Activated CD8-positive, alpha-beta T cell treated with anti-CD3 and anti-CD28 coated beads for 36 hours (primary cell): Measurements from ENCODE around the gene ACTR3C. TPM values are rescaled to one million over a fixed set of nuclear protein-coding genes. Genes with fewer than 3 reads are reported as not detected.
"Not testable (repeated sequence)": the region's sequence is repeated elsewhere in the genome, so short reads cannot be mapped to it uniquely, and the experiment has no call there.

Experiments
- ATAC-seq: fragments of 200-7000 bp; cut with Tn5 transposase; one replicate; pipeline ENCODE4 v1.10.0; 2021; ENCODE audit warnings: mild to moderate bottlenecking, moderate library complexity
- CTCF ChIA-PET: fragments of 350-600 bp; sonication (Branson Sonifier 250); formaldehyde crosslinking; loops from one replicate; lab custom pipeline; 2021; ENCODE audit warnings: antibody characterized with exemption; lab: Charles Lee
- POLR2A ChIA-PET: fragments of 350-600 bp; sonication (Branson Sonifier 250); formaldehyde crosslinking; loops from one replicate; lab custom pipeline; 2021; ENCODE audit warnings: antibody characterized with exemption; lab: Charles Lee
- DNase-seq: peaks from one replicate; pipeline ENCODE4 v3.0.0-alpha.2; 2020
- H3K27ac Mint-ChIP-seq: one replicate; pipeline ENCODE4 v1.8.0; 2021; ENCODE audit warnings: mild to moderate bottlenecking, mixed read lengths
- H3K27me3 Mint-ChIP-seq: one replicate; pipeline ENCODE4 v1.8.0; 2021; ENCODE audit warnings: mixed read lengths
- H3K36me3 Mint-ChIP-seq: one replicate; pipeline ENCODE4 v1.8.0; 2021; ENCODE audit warnings: low read depth, mixed read lengths
- H3K4me1 Mint-ChIP-seq: one replicate; pipeline ENCODE4 v1.8.0; 2021; ENCODE audit warnings: low read depth, mixed read lengths
- H3K4me3 Mint-ChIP-seq: one replicate; pipeline ENCODE4 v1.8.0; 2021; ENCODE audit warnings: mild to moderate bottlenecking, moderate library complexity, mixed read lengths
- H3K9me3 Mint-ChIP-seq: one replicate; pipeline ENCODE4 v1.8.0; 2021; ENCODE audit warnings: mixed read lengths
- CTCF ChIP-seq: fragments of 200-600 bp; IDR thresholded peaks from one replicate; pipeline ENCODE4 v1.8.0; 2022; ENCODE audit warnings: antibody characterized with exemption, mild to moderate bottlenecking
- intact Hi-C: fragments of 100-400 bp; cut with micrococcal nuclease; formaldehyde crosslinking; loops from one replicate; pipeline ENCODE4 v1.10.0; 2022
- total RNA-seq, 2 experiments: library from RNA; stranded (reverse); gene quantifications; one replicate each; pipeline ENCODE4 v1.2.3, GENCODE V29; 2021

ACTR3C gene
- total RNA-seq, 2 experiments from 2014 or later, result 2.6 to 2.9 TPM

- H3K27me3 Mint-ChIP-seq, H3K4me1 Mint-ChIP-seq, H3K27ac Mint-ChIP-seq, H3K36me3 Mint-ChIP-seq, POLR2A ChIA-PET, CTCF ChIA-PET, intact Hi-C loops, H3K9me3 Mint-ChIP-seq, H3K4me3 Mint-ChIP-seq: not testable (repeated sequence)
- ATAC-seq (peak; percentile 87), DNase-seq (peak; percentile 37)
- peak; percentile 78 for TF ChIP-seq CTCF
Observed at GRCh38 chr7:150276132-150276695, 47.1 kb downstream of the ACTR3C start.

- H3K4me1 Mint-ChIP-seq, DNase-seq, H3K9me3 Mint-ChIP-seq, H3K36me3 Mint-ChIP-seq, H3K27ac Mint-ChIP-seq, H3K27me3 Mint-ChIP-seq, intact Hi-C loops, H3K4me3 Mint-ChIP-seq, POLR2A ChIA-PET, CTCF ChIA-PET: not testable (repeated sequence)
- ATAC-seq, result peak; percentile 71
Observed at GRCh38 chr7:150271898-150272297, 51.4 kb downstream of the ACTR3C start.

- H3K9me3 Mint-ChIP-seq, DNase-seq, H3K27ac Mint-ChIP-seq, intact Hi-C loops, H3K4me1 Mint-ChIP-seq, H3K36me3 Mint-ChIP-seq, H3K27me3 Mint-ChIP-seq, ATAC-seq, POLR2A ChIA-PET, H3K4me3 Mint-ChIP-seq, CTCF ChIA-PET: not testable (repeated sequence)
Observed at GRCh38 chr7:150270101-150270824, 53.1 kb downstream of the ACTR3C start.

- H3K27me3 Mint-ChIP-seq, H3K4me3 Mint-ChIP-seq, CTCF ChIA-PET, H3K9me3 Mint-ChIP-seq, POLR2A ChIA-PET, H3K27ac Mint-ChIP-seq, H3K4me1 Mint-ChIP-seq, ATAC-seq, intact Hi-C loops, H3K36me3 Mint-ChIP-seq, DNase-seq: not testable (repeated sequence)
Observed at GRCh38 chr7:150268798-150269197, 54.5 kb downstream of the ACTR3C start.

- CTCF ChIA-PET, intact Hi-C loops, DNase-seq, H3K27me3 Mint-ChIP-seq, H3K4me3 Mint-ChIP-seq, H3K4me1 Mint-ChIP-seq, H3K9me3 Mint-ChIP-seq, ATAC-seq, H3K36me3 Mint-ChIP-seq, POLR2A ChIA-PET, H3K27ac Mint-ChIP-seq: not testable (repeated sequence)
Observed at GRCh38 chr7:150268287-150268686, 55.1 kb downstream of the ACTR3C start.

- H3K9me3 Mint-ChIP-seq, CTCF ChIA-PET, DNase-seq, ATAC-seq, H3K27me3 Mint-ChIP-seq, H3K36me3 Mint-ChIP-seq, intact Hi-C loops, POLR2A ChIA-PET, H3K27ac Mint-ChIP-seq, H3K4me1 Mint-ChIP-seq, H3K4me3 Mint-ChIP-seq: not testable (repeated sequence)
Observed at GRCh38 chr7:150266953-150267665, 56.2 kb downstream of the ACTR3C start.

GRCh38 chr7:150262656-150263055, 60.7 kb downstream of the ACTR3C start:
- DNase-seq, H3K4me1 Mint-ChIP-seq, ATAC-seq, CTCF ChIA-PET, H3K27me3 Mint-ChIP-seq, POLR2A ChIA-PET, intact Hi-C loops, H3K27ac Mint-ChIP-seq, H3K36me3 Mint-ChIP-seq, H3K9me3 Mint-ChIP-seq, H3K4me3 Mint-ChIP-seq: not testable (repeated sequence)

- H3K27ac Mint-ChIP-seq, CTCF ChIA-PET, intact Hi-C loops, H3K36me3 Mint-ChIP-seq, H3K4me3 Mint-ChIP-seq, H3K4me1 Mint-ChIP-seq, DNase-seq, H3K27me3 Mint-ChIP-seq, ATAC-seq, H3K9me3 Mint-ChIP-seq, POLR2A ChIA-PET: not testable (repeated sequence)
Observed at GRCh38 chr7:150247745-150248144, 75.6 kb downstream of the ACTR3C start.

- H3K27me3 Mint-ChIP-seq, H3K4me1 Mint-ChIP-seq, H3K4me3 Mint-ChIP-seq, POLR2A ChIA-PET, H3K9me3 Mint-ChIP-seq, intact Hi-C loops, DNase-seq, H3K36me3 Mint-ChIP-seq, ATAC-seq, H3K27ac Mint-ChIP-seq, CTCF ChIA-PET: not testable (repeated sequence)
Observed at GRCh38 chr7:150245208-150245607, 78.1 kb downstream of the ACTR3C start.

GRCh38 chr7:150242935-150243334, 80.4 kb downstream of the ACTR3C start:
- intact Hi-C loops, DNase-seq, H3K27me3 Mint-ChIP-seq, POLR2A ChIA-PET, ATAC-seq, H3K9me3 Mint-ChIP-seq, H3K27ac Mint-ChIP-seq, H3K4me3 Mint-ChIP-seq, H3K4me1 Mint-ChIP-seq, H3K36me3 Mint-ChIP-seq, CTCF ChIA-PET: not testable (repeated sequence)

GRCh38 chr7:150225444-150225843, 97.9 kb downstream of the ACTR3C start:
- H3K4me3 Mint-ChIP-seq, DNase-seq, H3K36me3 Mint-ChIP-seq, H3K27ac Mint-ChIP-seq, ATAC-seq, H3K9me3 Mint-ChIP-seq, intact Hi-C loops, H3K4me1 Mint-ChIP-seq, CTCF ChIA-PET, POLR2A ChIA-PET: not testable (repeated sequence)
- peaks cover 19% of the 10 kb centered on the region for H3K27me3 Mint-ChIP-seq
